ENCODE data around the gene IGFLR1. TPM values are rescaled to one million over a fixed set of nuclear protein-coding genes. Genes with fewer than 3 reads are reported as not detected.

IGFLR1 gene
- total and polyA plus RNA-seq, 2 of the 4 experiments (the other 2 are of a cell fraction), result 0.72 to 2.7 TPM

GRCh38 chr19:35738887-35739229 is 3.4 kb downstream of the IGFLR1 start:
- Histone ChIP-seq H3K4me1 (ENCODE audit: control insufficient read depth, insufficient read depth, low read length) (0 out of 2 replicates have a peak, but pooled peaks cover 3% of the 10 kb centered on the region), H3K79me1 (ENCODE audit: low read depth in 1 of 2, low read length in 2 of 2) (peaks cover 0 to 18% of the 10 kb centered on the region in 2 experiments; a peak in 2 of 4 replicates), H3K9me1 (ENCODE audit: insufficient read depth, low read length) (no peaks in the 10 kb centered on the region), H3K56ac (ENCODE audit: extremely low read depth, insufficient read depth, low read length) (no peak overlapping the region), H4K5ac (ENCODE audit: low read depth, low read length) (no peak overlapping the region), H3K36me3 (ENCODE audit: control insufficient read depth, insufficient read depth, low read length) (peaks cover 45% of the 10 kb centered on the region), H3K9ac (ENCODE audit: low read depth, low read length) (no peak overlapping the region), H4K20me1 (ENCODE audit: insufficient read depth, low read length) (no peaks in the 10 kb centered on the region; the same call in 1 of the 2 replicates), H2BK20ac (ENCODE audit: low read depth, low read length) (no peak overlapping the region), H3K4me3 (ENCODE audit: insufficient read depth, low read depth, low read length) (no peak overlapping the region), H2BK120ac (ENCODE audit: low read depth, low read length) (no peak overlapping the region), H2AK5ac (ENCODE audit: low read depth, low read length) (no peak overlapping the region), H3K27ac (ENCODE audit: insufficient read depth, low read length) (no peak overlapping the region), H3K4me2 (ENCODE audit: low read depth, low read length) (no peak overlapping the region), H2BK5ac (ENCODE audit: low read depth, low read length, poor library complexity, severe bottlenecking) (no peak overlapping the region), H2BK15ac (ENCODE audit: low read depth, low read length) (no peak overlapping the region), H3K23ac (ENCODE audit: low read depth, low read length) (no peak overlapping the region), H3K18ac (ENCODE audit: low read depth, low read length) (no peak overlapping the region), H4K8ac (ENCODE audit: low read depth in 2 of 2, low read length in 2 of 2) (no peak overlapping the region), H3K4ac (ENCODE audit: low read depth, low read length) (no peak overlapping the region), H3K27me3 (ENCODE audit: control insufficient read depth, insufficient read depth, low read length) (no peaks in the 10 kb centered on the region), H2AFZ (replicated peaks; ENCODE audit: low read length, poor library complexity) (no peak overlapping the region), H2AK9ac (replicated peaks; ENCODE audit: low read depth, low read length, poor library complexity) (no peak overlapping the region), H3K14ac (replicated peaks; ENCODE audit: low read depth, low read length) (no peak overlapping the region), H3K9me3 (ENCODE audit: control insufficient read depth, insufficient read depth, low read length) (no peaks in the 10 kb centered on the region), H4K91ac (ENCODE audit: insufficient read depth, low read depth, low read length) (no peak overlapping the region)
- dilution Hi-C loops (cut with HindIII; ENCODE audit: low sequenced_read_pairs, unreplicated experiment), result no loop called here
- ChIA-PET CTCF (no interaction called here), POLR2A (ENCODE audit: unreplicated experiment) (no interaction called here)
- ATAC-seq (ENCODE audit: low read depth) (no peak), DNase-seq (no peak)
- 80% methylated on average over 1 of the region's 2 CpGs; no CpG with 5 or more reads in 1 of the 2 experiments for WGBS, 2 experiments (ENCODE audit: extremely low coverage in 2 of 2, insufficient read length in 1 of 2)
- in situ Hi-C loops (cut with MboI; ENCODE audit: low sequenced_read_pairs), result no loop called here
- intact Hi-C loops (cut with micrococcal nuclease), result no loop called here
- TF ChIP-seq FOS (IDR thresholded peaks at IDR 0.05; ENCODE audit: low read depth, low read length) (no peak), MAZ (IDR thresholded peaks at IDR 0.05; ENCODE audit: borderline replicate concordance, low read depth, low read length) (no peak), NFE2L2 (IDR thresholded peaks at IDR 0.05; ENCODE audit: low read depth, low read length) (no peak), RCOR1 (IDR thresholded peaks at IDR 0.05; ENCODE audit: insufficient replicate concordance, low read length) (no peak), SMC3 (IDR thresholded peaks at IDR 0.05; ENCODE audit: low read depth, low read length) (no peak), RFX5 (IDR thresholded peaks at IDR 0.05; ENCODE audit: low read depth, low read length) (no peak), MXI1 (IDR thresholded peaks at IDR 0.05; ENCODE audit: borderline replicate concordance, low read depth, low read length) (no peak), ELK1 (IDR thresholded peaks at IDR 0.05; ENCODE audit: borderline replicate concordance, low read depth, low read length) (no peak), USF2 (IDR thresholded peaks at IDR 0.05; ENCODE audit: low read depth, low read length) (no peak), CHD1 (IDR thresholded peaks at IDR 0.05; ENCODE audit: low read depth, low read length) (no peak), POLR2A (IDR thresholded peaks at IDR 0.05; ENCODE audit: low read depth, low read length) (no peak)
- TF ChIP-seq, protein P1, sequence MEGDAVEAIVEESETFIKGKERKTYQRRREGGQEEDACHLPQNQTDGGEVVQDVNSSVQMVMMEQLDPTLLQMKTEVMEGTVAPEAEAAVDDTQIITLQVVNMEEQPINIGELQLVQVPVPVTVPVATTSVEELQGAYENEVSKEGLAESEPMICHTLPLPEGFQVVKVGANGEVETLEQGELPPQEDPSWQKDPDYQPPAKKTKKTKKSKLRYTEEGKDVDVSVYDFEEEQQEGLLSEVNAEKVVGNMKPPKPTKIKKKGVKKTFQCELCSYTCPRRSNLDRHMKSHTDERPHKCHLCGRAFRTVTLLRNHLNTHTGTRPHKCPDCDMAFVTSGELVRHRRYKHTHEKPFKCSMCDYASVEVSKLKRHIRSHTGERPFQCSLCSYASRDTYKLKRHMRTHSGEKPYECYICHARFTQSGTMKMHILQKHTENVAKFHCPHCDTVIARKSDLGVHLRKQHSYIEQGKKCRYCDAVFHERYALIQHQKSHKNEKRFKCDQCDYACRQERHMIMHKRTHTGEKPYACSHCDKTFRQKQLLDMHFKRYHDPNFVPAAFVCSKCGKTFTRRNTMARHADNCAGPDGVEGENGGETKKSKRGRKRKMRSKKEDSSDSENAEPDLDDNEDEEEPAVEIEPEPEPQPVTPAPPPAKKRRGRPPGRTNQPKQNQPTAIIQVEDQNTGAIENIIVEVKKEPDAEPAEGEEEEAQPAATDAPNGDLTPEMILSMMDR (conservative IDR thresholded peaks at IDR 0.05; ENCODE audit: low read depth, low read length), result no peak
- BruUV-seq (replicated peaks), result no TSS peak
